Stimulated activated naive CD8-positive, alpha-beta T cell treated with anti-CD3 and anti-CD28 coated beads, Interleukin-15, Interleukin-2, amounts not matched to agents 100 U/mL and 50 U/mL, for 24 hours (primary cell): ENCODE results near the gene FCHSD2.
A peak's percentile ranks its signal among the peaks of the same experiment; 100 is the strongest.
"Not testable (repeated sequence)": the region's sequence is repeated elsewhere in the genome, so short reads cannot be mapped to it uniquely, and the experiment has no call there.

Experiments used
- ATAC-seq: fragments of 150-1000 bp; cut with Tn5 transposase; one replicate; pipeline ENCODE4 v1.10.0; 2021
- DNase-seq: peaks from one replicate; pipeline ENCODE4 v3.0.0; 2021

Gene FCHSD2

GRCh38 chr11:72821221-72821919 is 320.7 kb downstream of the FCHSD2 start:
- DNase-seq, result no peak
- no peak for ATAC-seq

- DNase-seq, result no peak
- ATAC-seq, result no peak
These were observed 321.5 kb downstream of the FCHSD2 start for GRCh38 chr11:72820439-72821139.

GRCh38 chr11:72818971-72819370 is 323.1 kb downstream of the FCHSD2 start:
- DNase-seq (no peak), ATAC-seq (no peak)

- ATAC-seq, result no peak
- DNase-seq, result no peak
These were observed 324.2 kb downstream of the FCHSD2 start for GRCh38 chr11:72817966-72818365.

- DNase-seq (no peak), ATAC-seq (no peak)
These were observed 325.6 kb downstream of the FCHSD2 start for GRCh38 chr11:72816404-72816990.

- DNase-seq (no peak), ATAC-seq (no peak)
These were observed 327.0 kb downstream of the FCHSD2 start for GRCh38 chr11:72815110-72815618.

- ATAC-seq (peak; percentile 73), DNase-seq (peak; percentile 94)
These were observed 327.6 kb downstream of the FCHSD2 start, which contains the start of gene ATG16L2 for GRCh38 chr11:72814286-72815109. ATG16L2 (plus strand) TSS chr11:72814411; CDS start chr11:72814446, 35 bp downstream.

GRCh38 chr11:72813740-72814285 is 328.3 kb downstream of the FCHSD2 start:
- peak; percentile 88 for DNase-seq
- ATAC-seq, result peak; percentile 55

GRCh38 chr11:72812967-72813739 is 329.0 kb downstream of the FCHSD2 start:
- DNase-seq (peak; percentile 79), ATAC-seq (peak; percentile 75)

GRCh38 chr11:72812604-72812966 is 329.5 kb downstream of the FCHSD2 start:
- DNase-seq, result no peak
- no peak for ATAC-seq

- ATAC-seq, DNase-seq: not testable (repeated sequence)
These were observed 330.4 kb downstream of the FCHSD2 start for GRCh38 chr11:72811686-72812085.

GRCh38 chr11:72808331-72808798 is 333.8 kb downstream of the FCHSD2 start:
- DNase-seq (no peak), ATAC-seq (no peak)

- ATAC-seq, result peak; percentile 28
- DNase-seq, result no peak
These were observed 334.3 kb downstream of the FCHSD2 start for GRCh38 chr11:72807792-72808191.

GRCh38 chr11:72807021-72807693 is 335.0 kb downstream of the FCHSD2 start:
- no peak for ATAC-seq
- no peak for DNase-seq

GRCh38 chr11:72806378-72806777 is 335.7 kb downstream of the FCHSD2 start:
- ATAC-seq, result not testable (repeated sequence)

GRCh38 chr11:72805216-72805615 is 336.9 kb downstream of the FCHSD2 start:
- no peak for ATAC-seq
- DNase-seq, result no peak

More at GRCh38 chr11:72806378-72806777, 335.7 kb downstream of the FCHSD2 start:
- DNase-seq, result not testable (repeated sequence)

- ATAC-seq, result no peak
- DNase-seq, result no peak
These were observed 339.3 kb downstream of the FCHSD2 start for GRCh38 chr11:72802822-72803221.

- DNase-seq (no peak), ATAC-seq (no peak)
These were observed 342.7 kb downstream of the FCHSD2 start for GRCh38 chr11:72799441-72799840.

GRCh38 chr11:72798361-72798760 is 343.8 kb downstream of the FCHSD2 start:
- DNase-seq (no peak), ATAC-seq (no peak)
